GM19324 (cell line): ENCODE results near the gene CD2AP.
A peak's percentile ranks its signal among the peaks of the same experiment; 100 is the strongest.
"Not testable (repeated sequence)": the region's sequence is repeated elsewhere in the genome, so short reads cannot be mapped to it uniquely, and the experiment has no call there.

Experiments used
- ATAC-seq: cut with Tn5 transposase; IDR thresholded peaks from one replicate; pipeline ENCODE4 v1.9.1; 2021; ENCODE audit warnings: mild to moderate bottlenecking, moderate library complexity; ENCODE audit not compliant: unreplicated experiment, low FRiP score

The CD2AP gene

GRCh38 chr6:47477497-47478232 lies at the start of gene CD2AP:
TSS of gene CD2AP (plus strand) at chr6:47477789. CDS start at chr6:47478245, 456 bp downstream.
- ATAC-seq: peak; percentile 88

GRCh38 chr6:47428288-47428687 lies 49.3 kb upstream of the CD2AP start:
- no peak for ATAC-seq

GRCh38 chr6:47428746-47429664 lies 48.6 kb upstream of the CD2AP start:
- ATAC-seq: no peak

- no peak for ATAC-seq
Measured at GRCh38 chr6:47434372-47435253, 43.0 kb upstream of the CD2AP start.

GRCh38 chr6:47435254-47435612 lies 42.4 kb upstream of the CD2AP start:
- no peak for ATAC-seq

- ATAC-seq: peak; percentile 65
Measured at GRCh38 chr6:47437592-47437991, 40.0 kb upstream of the CD2AP start.

GRCh38 chr6:47438481-47439347 lies 38.9 kb upstream of the CD2AP start:
- ATAC-seq: peak; percentile 78

GRCh38 chr6:47439348-47439668 lies 38.3 kb upstream of the CD2AP start:
- no peak for ATAC-seq

- ATAC-seq: peak; percentile 41
Measured at GRCh38 chr6:47440719-47441118, 36.9 kb upstream of the CD2AP start.

GRCh38 chr6:47444964-47445363 lies 32.6 kb upstream of the CD2AP start:
- ATAC-seq: not testable (repeated sequence)

- ATAC-seq: no peak
Measured at GRCh38 chr6:47446669-47447330, 30.8 kb upstream of the CD2AP start.

GRCh38 chr6:47447722-47448121 lies 29.9 kb upstream of the CD2AP start:
- no peak for ATAC-seq

- ATAC-seq: no peak
Measured at GRCh38 chr6:47451162-47451561, 26.4 kb upstream of the CD2AP start.

- ATAC-seq: no peak
Measured at GRCh38 chr6:47452899-47453298, 24.7 kb upstream of the CD2AP start.

- ATAC-seq: no peak
Measured at GRCh38 chr6:47453372-47453936, 24.1 kb upstream of the CD2AP start.

GRCh38 chr6:47454713-47455396 lies 22.7 kb upstream of the CD2AP start:
- no peak for ATAC-seq

GRCh38 chr6:47455533-47456209 lies 21.9 kb upstream of the CD2AP start:
- peak; percentile 60 for ATAC-seq

GRCh38 chr6:47456536-47456975 lies 21.0 kb upstream of the CD2AP start:
- ATAC-seq: no peak
